Stimulated activated CD8-positive, alpha-beta memory T cell treated with anti-CD3 and anti-CD28 coated beads, Interleukin-2, amount 100 ng/mL, for 1 hour (primary cell): ENCODE measurements around the gene RPP25L.

Source experiments
- DNase-seq, 2 donors: peaks; one replicate each; pipeline ENCODE4 v3.0.0-alpha.2; 2020; ENCODE audit warnings: low read depth in 2 of 2

The RPP25L gene

GRCh38 chr9:34637356-34638137 lies 25.6 kb upstream of the RPP25L start, which contains the start of gene SIGMAR1:
TSS of gene SIGMAR1 (minus strand) at chr9:34637787. CDS start at chr9:34637697, 90 bp downstream.
- DNase-seq = peak; percentile 81 to 86

GRCh38 chr9:34636791-34637355 lies 25.0 kb upstream of the RPP25L start:
- DNase-seq = no peak

DNA sequence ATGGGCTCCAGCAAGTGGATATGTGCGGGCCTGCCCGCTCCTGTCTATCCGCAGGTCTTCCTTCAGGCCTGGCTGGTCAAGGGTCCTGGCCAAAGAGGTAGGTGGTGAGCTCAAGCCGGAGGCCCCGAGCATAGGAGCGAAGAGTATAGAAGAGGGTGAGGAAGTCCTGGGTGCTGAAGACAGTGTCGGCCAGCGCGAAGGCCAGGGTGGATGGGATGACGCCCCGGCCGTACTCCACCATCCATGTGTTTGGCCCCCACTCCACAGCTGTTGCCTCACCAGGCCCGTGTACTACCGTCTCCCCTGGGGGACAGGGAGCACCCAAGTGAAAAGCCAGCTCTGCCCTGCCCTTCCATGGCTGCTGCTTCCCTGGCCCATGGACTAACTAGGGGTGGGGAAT lies 23.7 kb upstream of the RPP25L start:
- DNase-seq = no peak

DNA sequence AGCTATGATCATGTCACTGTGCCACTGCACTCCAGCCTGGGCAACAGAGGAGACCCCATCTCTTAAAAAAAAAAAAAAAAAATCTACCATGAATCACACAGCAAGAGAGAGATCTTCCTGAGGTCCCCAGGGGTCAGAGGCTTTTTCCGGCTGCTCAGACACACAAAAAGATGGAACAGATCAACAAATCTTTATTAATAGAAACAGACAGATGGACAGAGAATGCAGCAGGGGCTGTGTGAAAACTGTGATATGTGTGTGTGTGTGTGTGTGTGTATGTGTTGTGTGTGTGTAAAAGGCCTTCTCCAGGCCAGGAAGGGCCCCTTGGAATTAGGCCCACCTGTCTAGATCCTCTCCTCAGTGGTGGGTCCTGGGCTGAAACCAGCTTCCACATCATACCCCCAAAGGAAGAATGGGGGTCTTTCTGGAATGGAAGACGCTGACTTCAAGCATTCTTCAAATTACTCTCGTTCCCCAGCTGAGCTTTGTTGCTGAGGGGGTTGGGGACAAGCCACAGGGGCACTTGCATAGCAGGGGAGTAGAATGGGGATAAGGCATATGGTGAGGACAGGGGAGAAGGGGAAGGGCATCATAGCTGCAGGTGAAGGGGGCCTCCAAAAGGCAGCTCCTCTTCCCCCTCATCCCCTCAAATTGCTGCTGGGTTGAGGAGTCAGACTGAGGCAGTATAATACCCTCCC lies 22.8 kb upstream of the RPP25L start:
- DNase-seq = no peak

- peak; percentile 55 to 60 for DNase-seq
These were observed 22.1 kb upstream of the RPP25L start for GRCh38 chr9:34633851-34634550.

GRCh38 chr9:34633166-34633565 lies 21.3 kb upstream of the RPP25L start:
- DNase-seq = no peak

- DNase-seq = no peak
These were observed 18.7 kb upstream of the RPP25L start for GRCh38 chr9:34630402-34631154.

DNA sequence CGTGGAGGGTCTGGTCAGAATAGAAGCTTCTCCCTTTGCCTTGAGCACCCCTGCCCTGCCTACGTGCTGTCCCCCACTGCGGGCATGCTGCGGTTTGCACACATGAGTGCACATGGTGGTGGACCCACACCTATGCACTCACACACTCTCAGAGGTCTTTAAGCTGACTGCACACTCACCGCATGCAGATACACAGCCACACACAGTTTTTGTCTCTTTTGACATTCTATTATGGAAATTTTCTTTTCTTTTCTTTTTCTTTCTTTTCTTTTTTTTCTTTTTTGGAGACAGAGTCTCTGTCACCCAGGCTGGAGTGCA lies 17.6 kb upstream of the RPP25L start:
- no peak for DNase-seq

GRCh38 chr9:34628656-34629490 lies 17.0 kb upstream of the RPP25L start, which contains the start of gene ARID3C:
TSS of gene ARID3C (minus strand) at chr9:34629066. CDS start at chr9:34628014, 1,052 bp downstream.
- no peak for DNase-seq

GRCh38 chr9:34627716-34628655 lies 16.1 kb upstream of the RPP25L start:
- DNase-seq = no peak

DNA sequence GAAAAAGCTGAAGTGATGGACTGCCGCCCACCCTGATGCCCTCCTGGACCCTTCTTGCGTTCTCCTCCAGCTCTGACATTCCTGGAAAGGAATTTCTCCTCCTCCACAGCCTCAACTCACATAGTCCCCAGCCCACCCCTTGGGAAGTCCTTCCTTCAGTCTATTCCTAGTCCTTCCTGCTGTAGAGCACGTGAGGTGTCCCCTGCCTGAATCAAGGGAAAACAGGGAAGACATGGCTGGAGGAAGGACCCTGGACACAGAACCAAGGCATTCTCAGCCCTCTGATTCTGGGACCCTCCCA lies 13.2 kb upstream of the RPP25L start:
- no peak for DNase-seq

GRCh38 chr9:34624475-34625185 lies 12.7 kb upstream of the RPP25L start:
- no peak for DNase-seq

- no peak for DNase-seq
These were observed 11.7 kb upstream of the RPP25L start for GRCh38 chr9:34623374-34624235.

DNA sequence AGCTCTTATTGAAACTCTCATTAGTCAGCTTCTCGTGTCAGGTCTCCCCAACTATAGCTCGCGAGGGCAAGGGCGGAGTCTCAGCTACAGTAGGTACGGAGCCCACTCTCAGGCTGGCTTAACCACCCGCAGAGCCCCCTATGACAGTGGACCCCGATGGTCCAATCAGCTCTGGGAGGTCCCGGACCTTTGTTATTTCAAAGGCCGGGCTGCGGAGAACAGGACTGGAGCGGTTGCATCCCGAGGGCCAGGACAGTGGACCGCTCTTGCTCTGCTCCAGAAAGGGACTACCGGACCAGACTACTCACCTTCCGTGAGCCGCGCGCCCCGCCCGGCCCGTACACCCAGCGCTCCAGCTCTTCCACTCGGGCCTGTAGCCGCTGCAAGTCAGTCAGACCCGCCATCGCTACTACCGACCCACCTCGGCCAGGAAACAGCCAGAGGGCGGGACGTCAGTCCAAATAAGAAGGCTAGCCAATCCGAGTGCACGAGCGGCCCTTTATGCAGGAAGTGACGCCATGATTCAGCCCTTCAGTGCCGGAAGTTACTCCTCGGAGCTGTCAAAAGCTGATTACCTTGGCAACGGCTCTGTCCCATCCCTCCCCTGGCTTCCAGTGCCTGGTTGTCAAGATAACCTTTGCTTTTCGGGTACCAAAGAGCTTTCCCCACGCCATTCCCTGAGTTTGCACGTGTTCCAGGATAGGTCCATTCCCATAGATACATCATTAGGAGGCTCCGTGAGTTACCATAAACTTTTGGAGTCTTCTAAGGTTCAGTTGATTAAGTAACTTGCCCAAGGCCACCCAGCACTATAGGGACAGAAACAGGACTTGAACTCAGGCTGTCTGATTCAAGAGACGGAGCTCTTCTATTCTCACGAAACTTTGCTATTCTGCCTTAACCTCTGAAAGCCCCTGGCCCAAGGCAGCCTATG lies 8.4 kb upstream of the RPP25L start, which contains the start of gene DCTN3:
DCTN3 (minus strand) TSS at position 435 of the 934 bp plus-strand sequence; CDS start at position 404, 31 bp downstream.
- peak; percentile 75 to 81 for DNase-seq

GRCh38 chr9:34615132-34615531 lies 3.2 kb upstream of the RPP25L start:
- no peak for DNase-seq

DNA sequence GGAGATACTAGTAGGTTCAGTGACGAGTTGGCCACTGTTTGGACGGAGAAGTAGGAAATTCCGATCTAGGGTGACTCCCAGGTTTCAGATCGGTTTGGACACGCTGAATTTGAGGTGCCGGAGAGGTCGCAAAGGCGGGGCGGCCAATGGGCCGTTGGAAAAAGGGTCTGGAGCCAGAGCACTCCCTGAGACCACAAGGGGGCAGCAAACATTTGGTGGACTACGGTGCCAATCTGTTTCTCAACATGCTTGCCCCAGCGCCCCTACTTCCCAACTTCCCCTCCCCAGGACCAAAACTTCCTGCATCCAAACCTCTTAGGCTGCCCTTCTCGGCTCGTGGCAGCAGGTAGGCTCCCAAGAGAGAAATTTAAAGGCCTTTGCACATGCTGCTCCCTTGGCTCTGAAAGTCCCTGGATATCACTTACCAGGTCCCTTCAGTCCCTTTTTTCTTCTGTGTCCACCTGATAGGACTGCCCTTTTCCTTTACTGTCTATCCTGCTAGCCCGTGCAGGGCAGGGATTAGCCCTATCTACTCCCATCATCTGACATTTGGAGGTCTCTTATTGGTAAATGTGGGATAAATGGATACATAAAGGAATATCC lies 992 bp upstream of the RPP25L start:
- DNase-seq = peak in 1 of 2 donors; percentile 47
